HepG2 (cell line): Measurements from ENCODE around the gene PCAT6. TPM values are rescaled to one million over a fixed set of nuclear protein-coding genes. Genes with fewer than 3 reads are reported as not detected.

Experiments used
- ATAC-seq: fragments of 200-7000 bp; cut with Tn5 transposase; 3 replicates; pipeline ENCODE4 v1.9.1; 2020; ENCODE audit warnings: mild to moderate bottlenecking, moderate library complexity
- BruUV-seq: library from RNA; stranded (reverse); fragments of 400-500 nt; replicated peaks from 2 replicates; lab custom pipeline; 2021; lab: Mats Ljungman, UMichigan
- CTCF ChIA-PET: fragments of 300-600 bp; formaldehyde crosslinking; extraction: SDS; loops from one replicate; lab custom pipeline; 2021; ENCODE audit warnings: low total read pairs, inconsistent platforms, low intra/inter-chr PET ratio; lab: Yijun Ruan, JAX
- POLR2A ChIA-PET: fragments of 350-600 bp; sonication (Branson Sonifier 250); formaldehyde crosslinking; loops from one replicate; lab custom pipeline; 2020; ENCODE audit warnings: antibody characterized with exemption, inconsistent platforms; lab: Yijun Ruan, JAX
- DNase-seq: peaks from one replicate; pipeline ENCODE4 v3.0.0-alpha.2; 2015; ENCODE audit warnings: low spot score
- FAIRE-seq: peaks from 3 replicates; lab custom pipeline; 2011; peaks lifted over from hg19 to GRCh38; lab: Jason Lieb, UNC
- H2AFZ ChIP-seq: one replicate; pipeline ENCODE4 v1.6.1; 2011; ENCODE audit warnings: low read length, inconsistent platforms
- H3K27ac ChIP-seq: fragments of 300-600 bp; 3 replicates; pipeline ENCODE4 v1.8.0; 2011; ENCODE audit warnings: mixed run types, mild to moderate bottlenecking, mixed read lengths, low read length, inconsistent platforms; ENCODE audit not compliant: insufficient read depth; ENCODE audit errors: extremely low read length
- H3K27me3 ChIP-seq, 2 experiments: fragments of 200-600 bp in 1 of 2; 2 replicates in 1 of 2; 3 replicates in 1 of 2; pipeline versions ENCODE4 v1.6.0 to v1.8.0; 2011; ENCODE audit warnings: low read length in 2 of 2, mild to moderate bottlenecking in 2 of 2, moderate library complexity in 2 of 2, inconsistent platforms in 1 of 2; ENCODE audit not compliant: insufficient read depth in 2 of 2, control insufficient read depth in 1 of 2
- H3K36me3 ChIP-seq, 2 experiments: fragments of 200-600 bp in 1 of 2; replicated peaks in 1 of 2; 2 replicates in 1 of 2; 3 replicates in 1 of 2; pipeline versions ENCODE4 v1.5.1 to v1.8.0; 2011; ENCODE audit warnings: low read length in 2 of 2, inconsistent platforms in 1 of 2; ENCODE audit not compliant: insufficient read depth in 2 of 2, control insufficient read depth in 1 of 2
- H3K4me1 ChIP-seq: 2 replicates; pipeline ENCODE4 v1.5.1; 2012; ENCODE audit warnings: low read length, inconsistent platforms; ENCODE audit not compliant: insufficient read depth
- H3K4me2 ChIP-seq: 2 replicates; pipeline ENCODE4 v1.6.0; 2011; ENCODE audit warnings: low read depth, low read length, inconsistent platforms
- H3K4me3 ChIP-seq, 3 experiments: fragments of 200-600 bp in 1 of 3; sonication (generic), shearing (Covaris generic) in 1 of 3; replicated peaks in 1 of 3; 2 replicates each; pipeline ENCODE4 v1.5.1; 2011 to 2016; ENCODE audit warnings: low read length in 3 of 3, inconsistent platforms in 2 of 3, low read depth in 2 of 3, mild to moderate bottlenecking in 2 of 3, control low read depth in 1 of 3, mixed read lengths in 1 of 3; ENCODE audit not compliant: insufficient read depth in 1 of 3
- H3K79me2 ChIP-seq: one replicate; pipeline ENCODE4 v1.6.1; 2011; ENCODE audit warnings: low read length, inconsistent platforms; ENCODE audit not compliant: insufficient read depth
- H3K9ac ChIP-seq: 2 replicates; pipeline ENCODE4 v1.6.0; 2011; ENCODE audit warnings: mild to moderate bottlenecking, low read depth, low read length, inconsistent platforms; ENCODE audit not compliant: insufficient read depth
- H3K9me3 ChIP-seq: 2 replicates; pipeline ENCODE4 v1.5.1; 2012; ENCODE audit warnings: mild to moderate bottlenecking, low read length
- H4K20me1 ChIP-seq: 2 replicates; pipeline ENCODE4 v1.6.0; 2011; ENCODE audit warnings: inconsistent platforms, mild to moderate bottlenecking, low read length, moderate library complexity; ENCODE audit not compliant: insufficient read depth
- CSRNP2 ChIP-seq: sonication (generic); formaldehyde crosslinking; conservative IDR thresholded peaks from 2 replicates; pipeline ENCODE4 v1.8.0; 2022; ENCODE audit warnings: low read depth, missing genetic modification reagents
- GATAD1 ChIP-seq: IDR thresholded peaks from 2 replicates; pipeline ENCODE4 v1.6.1; 2016; ENCODE audit warnings: missing genetic modification reagents, missing compliant biosample characterization
- KLF12 ChIP-seq: sonication (generic); formaldehyde crosslinking; IDR thresholded peaks from 2 replicates; pipeline ENCODE4 v1.4.0; 2020; ENCODE audit warnings: missing genetic modification reagents, borderline replicate concordance
- MIER2 ChIP-seq: IDR thresholded peaks from 2 replicates; pipeline ENCODE4 v1.6.1; 2016; ENCODE audit warnings: missing biosample characterization, missing genetic modification reagents
- MTA1 ChIP-seq: sonication (generic); formaldehyde crosslinking; IDR thresholded peaks from 2 replicates; pipeline ENCODE4 v1.4.0; 2020; ENCODE audit warnings: missing genetic modification reagents, mild to moderate bottlenecking, borderline replicate concordance
- PHF21A ChIP-seq: sonication (generic); formaldehyde crosslinking; IDR thresholded peaks from 2 replicates; pipeline ENCODE4 v1.5.0; 2020; ENCODE audit warnings: mild to moderate bottlenecking, missing genetic modification reagents
- RFXAP ChIP-seq: sonication (generic); formaldehyde crosslinking; IDR thresholded peaks from 2 replicates; pipeline ENCODE4 v1.4.0; 2020; ENCODE audit warnings: missing genetic modification reagents, borderline replicate concordance
- TEAD2 ChIP-seq: sonication (generic); formaldehyde crosslinking; IDR thresholded peaks from 2 replicates; pipeline ENCODE4 v1.9.0; 2021; ENCODE audit warnings: missing genetic modification reagents
- ZBTB34 ChIP-seq: sonication (generic); formaldehyde crosslinking; IDR thresholded peaks from 2 replicates; pipeline ENCODE4 v1.8.0; 2022; ENCODE audit warnings: mild to moderate bottlenecking, missing genetic modification reagents
- ZBTB43 ChIP-seq: sonication (generic); formaldehyde crosslinking; conservative IDR thresholded peaks from 2 replicates; pipeline ENCODE4 v1.4.0; 2020; ENCODE audit warnings: missing genetic modification reagents
- ZGPAT ChIP-seq: IDR thresholded peaks from 2 replicates; pipeline ENCODE4 v1.6.1; 2016; ENCODE audit warnings: mild to moderate bottlenecking
- ZMYM2 ChIP-seq: sonication (generic); formaldehyde crosslinking; IDR thresholded peaks from 2 replicates; pipeline ENCODE4 v1.8.0; 2022; ENCODE audit warnings: mild to moderate bottlenecking, missing genetic modification reagents
- ZNF24 ChIP-seq: fragments of 450-650 bp; IDR thresholded peaks from 2 replicates; pipeline ENCODE4 v1.6.1; 2017; ENCODE audit warnings: antibody characterized with exemption, mild to moderate bottlenecking
- WGBS: methylation state at CpG from one replicate; pipeline ENCODE4 v1.1.6; 2017; ENCODE audit warnings: low lambda C conversion rate; 5-methylcytosine and 5-hydroxymethylcytosine counted together
- in situ Hi-C: cut with HindIII; loops from 2 replicates; pipeline ENCODE4 v1.10.0; 2017; ENCODE audit warnings: low pct_unique_long_range_greater_than_20kb; ENCODE audit not compliant: extremely low pct_ligation_motif_present
- intact Hi-C: fragments of 100-400 bp; cut with micrococcal nuclease; formaldehyde crosslinking; loops from one replicate; pipeline ENCODE4 v1.10.0; 2022; ENCODE audit not compliant: unreplicated experiment
- polyA plus RNA-seq, 8 experiments: library from polyadenylated mRNA; depleted of rRNA in 3 of 8; stranded (reverse) in 7 of 8; unstranded in 1 of 8; fragments of >200 nt; fragmentation: Illumina TruSeq in 4 of 8; extraction: Trizol in 4 of 8; gene quantifications; 2 replicates each; pipeline versions ENCODE4 v1.2.1 to v1.2.3, GENCODE V29; 2011 to 2016; ENCODE audit warnings: low read depth in 4 of 8, missing spikeins in 1 of 8, mixed read lengths in 1 of 8; ENCODE audit not compliant: insufficient read depth in 1 of 8
- total RNA-seq, 5 experiments: library from RNA; depleted of rRNA; stranded (reverse); fragments of >200 nt; fragmentation: Illumina TruSeq; extraction: Trizol; gene quantifications; 2 replicates each; pipeline ENCODE4 v1.2.3, GENCODE V29; 2016; ENCODE audit warnings: low read depth in 1 of 5
- TF ChIP-seq, protein P1 (sequence below): sonication (generic); formaldehyde crosslinking; IDR thresholded peaks from 2 replicates; pipeline ENCODE4 v1.4.0; 2020; ENCODE audit warnings: missing genetic modification reagents

The PCAT6 gene
- total and polyA plus RNA-seq, 2 of the 13 experiments (the other 11 are each of a cell fraction or from before 2014, with no cell fraction given): 0.60 to 4.4 TPM

GRCh38 chr1:202857136-202857610, 46.4 kb downstream of the PCAT6 start:
- intact Hi-C loops (no loop called here), in situ Hi-C loops (loop anchor here (5.0 kb wide), 1 partner anchor 45 kb away; the partner anchor contains the start of gene PCAT6)
- Histone ChIP-seq H3K36me3 (peaks cover 1 to 12% of the 10 kb centered on the region in 2 experiments; a peak in 2 of 5 replicates), H4K20me1 (no peaks in the 10 kb centered on the region), H3K9me3 (no peaks in the 10 kb centered on the region), H2AFZ (no peak overlapping the region), H3K79me2 (peaks cover 10% of the 10 kb centered on the region), H3K4me2 (peak overlapping the region; percentile 67), H3K9ac (peak overlapping the region; percentile 35; the same call in 1 of the 2 replicates), H3K27ac (peak overlapping the region; percentile 62), H3K4me3 (peak overlapping the region in 1 of 3 experiments; percentile 37; a peak in 2 of 6 replicates), H3K27me3 (no peaks in the 10 kb centered on the region; a peak in 1 of 5 replicates), H3K4me1 (peaks cover 57% of the 10 kb centered on the region)
- ChIA-PET POLR2A (interaction anchor here (0.7 to 1.4 kb wide), 6 partner anchors 10 to 150 kb away, joined by 3 to 5 read pairs (median 4); partner anchors contain the start of genes PCAT6, RABIF and TMEM183A), CTCF (no interaction called here)
- ATAC-seq (peak; percentile 57), DNase-seq (peak; percentile 88), FAIRE-seq (peak; percentile 97)
- BruUV-seq: no TSS peak
- 0% methylated on average over 3 of the region's 4 CpGs for WGBS
- TF ChIP-seq ZMYM2 (CRISPR knock-in tag) (0 out of 2 replicates have a peak, but pooled peaks have one; percentile 43), GATAD1 (CRISPR knock-in tag) (peak; percentile 34; the same call in 1 of the 2 replicates), MIER2 (CRISPR knock-in tag) (no peak), TEAD2 (CRISPR knock-in tag) (no peak), ZGPAT (CRISPR knock-in tag) (peak; percentile 37; the same call in 1 of the 2 replicates), CSRNP2 (no peak), PHF21A (CRISPR knock-in tag) (0 out of 2 replicates have a peak, but pooled peaks have one; percentile 24), KLF12 (peak; percentile 64; the same call in 1 of the 2 replicates), MTA1 (CRISPR knock-in tag) (no peak), ZBTB43 (CRISPR knock-in tag) (peak; percentile 63; the same call in 1 of the 2 replicates), ZNF24 (no peak), ZBTB34 (CRISPR knock-in tag) (0 out of 2 replicates have a peak, but pooled peaks have one; percentile 28), RFXAP (CRISPR knock-in tag) (peak; percentile 48; the same call in 1 of the 2 replicates)
- TF ChIP-seq, protein P1, sequence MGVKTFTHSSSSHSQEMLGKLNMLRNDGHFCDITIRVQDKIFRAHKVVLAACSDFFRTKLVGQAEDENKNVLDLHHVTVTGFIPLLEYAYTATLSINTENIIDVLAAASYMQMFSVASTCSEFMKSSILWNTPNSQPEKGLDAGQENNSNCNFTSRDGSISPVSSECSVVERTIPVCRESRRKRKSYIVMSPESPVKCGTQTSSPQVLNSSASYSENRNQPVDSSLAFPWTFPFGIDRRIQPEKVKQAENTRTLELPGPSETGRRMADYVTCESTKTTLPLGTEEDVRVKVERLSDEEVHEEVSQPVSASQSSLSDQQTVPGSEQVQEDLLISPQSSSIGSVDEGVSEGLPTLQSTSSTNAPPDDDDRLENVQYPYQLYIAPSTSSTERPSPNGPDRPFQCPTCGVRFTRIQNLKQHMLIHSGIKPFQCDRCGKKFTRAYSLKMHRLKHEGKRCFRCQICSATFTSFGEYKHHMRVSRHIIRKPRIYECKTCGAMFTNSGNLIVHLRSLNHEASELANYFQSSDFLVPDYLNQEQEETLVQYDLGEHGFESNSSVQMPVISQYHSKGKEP: no peak
